G401 (cell line): ENCODE results near the gene NTM. TPM values are rescaled to one million over a fixed set of nuclear protein-coding genes. Genes with fewer than 3 reads are reported as not detected.
A peak's percentile ranks its signal among the peaks of the same experiment; 100 is the strongest.
"Not testable (repeated sequence)": the region's sequence is repeated elsewhere in the genome, so short reads cannot be mapped to it uniquely, and the experiment has no call there.

Experiments
- DNase-seq: peaks from one replicate; pipeline ENCODE4 v3.0.0-alpha.2; 2015; ENCODE audit warnings: low spot score
- in situ Hi-C: cut with HindIII; loops from 2 replicates; pipeline ENCODE4 v1.10.0; 2016; ENCODE audit warnings: low sequenced_read_pairs, mixed read lengths
- total RNA-seq: library from RNA; depleted of rRNA; stranded (reverse); fragments of >200 nt; shearing (Covaris generic); gene quantifications from 2 replicates; pipeline ENCODE4 v1.2.3, GENCODE V29; 2014

The NTM gene
- total RNA-seq, 1 experiment from 2014 or later: 11.4 TPM

- in situ Hi-C loops: no loop called here
- peak; percentile 44 for DNase-seq
Observed at GRCh38 chr11:131668500-131669400, 298.3 kb downstream of the NTM start.

DNA sequence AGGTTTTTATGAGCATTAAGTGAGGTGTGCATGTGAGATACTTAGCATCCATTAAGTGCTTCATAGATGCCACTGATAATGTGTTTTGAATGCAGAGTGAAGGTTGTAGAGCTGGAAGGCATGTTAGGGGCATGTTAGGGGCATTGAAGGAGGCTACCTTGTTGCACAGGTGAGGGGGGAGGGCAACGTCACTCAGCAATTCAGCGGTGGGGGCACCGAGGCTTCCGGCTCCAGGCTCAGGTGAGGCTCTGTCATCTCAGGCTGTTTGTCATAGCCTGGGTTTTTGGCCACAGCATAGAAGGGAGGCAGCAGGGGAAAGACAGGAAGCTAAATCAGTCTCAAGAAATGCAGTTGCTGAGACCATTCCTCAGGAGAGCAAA lies 299.0 kb downstream of the NTM start:
- in situ Hi-C loops: no loop called here
- no peak for DNase-seq

- DNase-seq: no peak
- in situ Hi-C loops: no loop called here
Observed at GRCh38 chr11:131670876-131671275, 300.5 kb downstream of the NTM start.

DNA sequence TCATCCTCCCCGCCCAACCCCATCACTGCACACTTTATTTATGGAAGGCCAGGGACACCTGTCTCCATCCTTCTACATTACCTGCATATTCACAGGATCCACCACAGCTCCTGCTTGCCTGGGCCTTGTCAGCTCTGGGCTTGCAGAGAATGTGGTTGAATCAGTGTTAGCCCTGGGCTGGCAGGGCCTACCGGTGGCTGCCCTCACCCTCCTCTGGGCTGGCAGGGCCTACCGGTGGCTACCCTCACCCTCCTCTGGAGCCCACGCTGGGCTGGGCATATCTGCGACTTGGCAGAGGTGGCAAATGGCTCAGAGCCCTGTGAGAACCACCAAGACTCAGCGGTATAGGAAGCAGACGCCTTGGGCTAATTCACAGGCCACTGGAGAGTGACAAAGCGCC lies 300.9 kb downstream of the NTM start:
- in situ Hi-C loops: no loop called here
- DNase-seq: no peak

DNA sequence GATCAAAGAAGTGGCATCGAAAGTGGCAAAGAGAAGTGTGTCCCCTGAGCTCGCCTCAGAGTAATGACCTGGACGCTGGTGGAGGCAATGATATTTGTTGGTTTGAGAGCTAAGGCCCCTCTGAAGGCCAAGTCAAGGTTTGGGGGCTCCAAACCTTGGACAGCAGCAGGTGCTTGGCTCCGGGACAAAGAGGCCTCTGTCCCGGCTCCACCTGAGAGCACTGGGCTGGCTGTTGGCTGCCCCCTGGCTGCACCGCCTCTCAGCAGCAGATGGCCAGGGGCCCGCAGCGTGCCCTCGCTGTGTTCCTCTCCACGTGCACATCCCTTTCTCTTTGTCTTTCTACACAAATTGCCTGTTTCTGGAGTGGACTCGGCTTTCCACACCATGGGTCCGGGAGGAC lies 301.3 kb downstream of the NTM start:
- no peak for DNase-seq
- in situ Hi-C loops: no loop called here

DNA sequence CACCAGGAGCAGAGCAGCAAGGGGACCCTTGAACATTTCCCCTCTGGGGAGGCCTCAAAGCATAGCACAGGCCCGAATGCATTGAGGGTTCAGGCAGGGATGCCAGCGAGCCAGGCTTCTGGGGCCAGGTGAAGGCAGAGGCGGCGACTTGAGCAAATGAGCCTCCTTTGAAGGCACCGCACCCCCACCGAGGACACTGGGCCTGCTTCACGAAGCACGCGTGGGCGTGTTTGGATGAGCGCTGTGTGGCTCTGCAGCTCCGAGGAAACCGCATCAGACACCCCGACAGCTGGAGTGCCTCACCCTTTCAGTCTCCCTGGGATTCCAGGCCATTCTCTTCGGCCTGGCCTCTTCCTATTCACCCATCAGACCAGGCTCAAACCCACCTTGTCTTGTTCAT lies 301.8 kb downstream of the NTM start:
- in situ Hi-C loops: no loop called here

DNA sequence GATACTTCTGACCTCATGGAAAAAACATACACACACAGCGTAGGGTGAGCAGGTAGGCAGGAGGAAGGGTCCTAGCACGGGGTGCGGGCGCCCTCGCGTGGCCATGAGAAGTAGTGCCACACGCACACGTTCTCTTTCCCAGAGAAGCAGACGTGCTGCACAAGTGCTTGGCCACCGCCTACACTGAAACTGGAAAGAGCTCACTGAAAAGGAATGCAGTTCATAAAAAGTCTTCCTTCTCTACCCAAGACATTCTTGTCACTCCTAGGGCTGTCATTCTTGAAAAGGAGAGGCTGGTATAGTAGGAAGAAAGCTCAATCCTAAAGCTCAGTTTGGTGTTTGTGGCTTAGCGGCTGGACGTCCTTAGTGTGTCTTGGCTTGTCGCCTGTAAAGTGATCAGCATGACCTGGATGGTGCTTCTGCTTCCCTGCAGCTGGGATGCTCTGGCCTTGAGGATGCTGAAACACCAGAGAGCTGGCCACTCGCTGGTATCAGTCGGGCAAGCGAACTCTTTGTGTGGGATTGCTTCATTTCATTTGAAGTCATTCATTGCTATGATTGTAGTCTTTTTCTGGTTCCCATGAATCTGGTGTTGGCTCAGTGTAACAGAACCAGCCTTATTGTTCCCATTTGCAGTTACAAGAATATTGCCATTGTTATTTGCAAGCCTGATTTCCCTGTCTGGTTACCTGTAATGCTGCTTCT lies 303.8 kb downstream of the NTM start:
- peak; percentile 85 for DNase-seq
- in situ Hi-C loops: no loop called here

More for the DNA sequence above, 301.8 kb downstream of the NTM start:
- DNase-seq: no peak

GRCh38 chr11:131675121-131675888 lies 304.9 kb downstream of the NTM start:
- DNase-seq: no peak
- in situ Hi-C loops: no loop called here

DNA sequence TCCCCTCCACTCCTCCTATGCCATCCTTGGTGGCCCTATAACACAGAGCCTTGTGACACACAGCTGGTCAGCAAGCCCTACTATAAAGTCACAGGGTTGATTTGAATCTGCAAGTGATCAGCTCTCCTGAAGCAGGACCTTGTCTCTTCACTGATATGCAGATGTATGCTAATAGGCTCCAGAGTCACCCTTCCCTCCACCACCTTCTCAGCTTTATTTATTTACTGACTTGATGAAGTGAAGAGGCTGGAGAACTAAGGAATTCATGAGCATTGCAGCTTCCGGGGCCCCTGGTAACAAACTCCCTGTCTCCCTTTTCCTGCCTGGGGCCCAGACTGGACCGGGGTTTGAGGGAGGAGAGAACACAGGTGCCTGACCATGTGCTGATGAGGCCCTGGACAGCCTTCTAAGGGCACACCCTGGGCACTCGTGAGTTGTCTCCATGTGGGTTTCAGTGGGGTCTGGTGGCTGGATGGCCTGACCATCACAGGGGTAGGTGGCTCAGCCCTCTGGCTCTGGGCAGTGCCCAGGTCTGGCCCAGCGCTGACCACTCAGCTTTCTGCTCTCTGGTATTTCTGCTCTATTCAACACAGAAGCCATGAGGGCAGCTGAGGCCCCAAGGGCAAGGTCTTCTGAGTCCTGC lies 307.5 kb downstream of the NTM start:
- in situ Hi-C loops: no loop called here
- no peak for DNase-seq

GRCh38 chr11:131678658-131679340 lies 308.4 kb downstream of the NTM start:
- DNase-seq: no peak
- in situ Hi-C loops: no loop called here

- DNase-seq, in situ Hi-C loops: not testable (repeated sequence)
Observed at GRCh38 chr11:131680448-131680847, 310.0 kb downstream of the NTM start.

GRCh38 chr11:131681920-131682319 lies 311.5 kb downstream of the NTM start:
- in situ Hi-C loops: no loop called here
- no peak for DNase-seq

GRCh38 chr11:131682373-131683015 lies 312.1 kb downstream of the NTM start:
- in situ Hi-C loops: no loop called here
- DNase-seq: no peak

GRCh38 chr11:131683131-131683530 lies 312.7 kb downstream of the NTM start:
- in situ Hi-C loops: no loop called here
- DNase-seq: no peak

DNA sequence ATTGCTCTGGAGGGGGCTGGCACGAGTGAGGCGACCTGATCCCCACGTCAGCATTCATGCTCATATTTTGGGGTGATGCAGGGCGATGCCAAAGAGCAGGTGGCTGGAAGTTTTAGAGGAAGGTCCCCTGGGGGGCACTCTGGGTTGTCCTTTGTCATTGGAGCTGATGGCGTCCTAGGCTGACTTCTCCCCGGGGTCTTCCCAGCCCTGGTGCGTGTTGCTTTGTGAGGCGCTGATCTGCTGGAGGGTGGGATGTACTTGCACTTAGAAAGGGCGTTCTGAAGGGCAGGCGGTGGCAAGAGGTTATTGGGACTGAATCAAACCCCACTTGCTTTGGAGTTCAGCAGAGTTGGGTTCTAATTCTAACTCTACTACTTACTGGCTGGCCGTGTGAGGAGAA lies 313.3 kb downstream of the NTM start:
- no peak for DNase-seq
- in situ Hi-C loops: no loop called here

- in situ Hi-C loops: no loop called here
- no peak for DNase-seq
Observed at GRCh38 chr11:131684111-131685060, 314.0 kb downstream of the NTM start.

GRCh38 chr11:131685206-131685605 lies 314.8 kb downstream of the NTM start:
- DNase-seq: no peak
- in situ Hi-C loops: no loop called here
